ENCODE measurements around the gene RORC.

DNA sequence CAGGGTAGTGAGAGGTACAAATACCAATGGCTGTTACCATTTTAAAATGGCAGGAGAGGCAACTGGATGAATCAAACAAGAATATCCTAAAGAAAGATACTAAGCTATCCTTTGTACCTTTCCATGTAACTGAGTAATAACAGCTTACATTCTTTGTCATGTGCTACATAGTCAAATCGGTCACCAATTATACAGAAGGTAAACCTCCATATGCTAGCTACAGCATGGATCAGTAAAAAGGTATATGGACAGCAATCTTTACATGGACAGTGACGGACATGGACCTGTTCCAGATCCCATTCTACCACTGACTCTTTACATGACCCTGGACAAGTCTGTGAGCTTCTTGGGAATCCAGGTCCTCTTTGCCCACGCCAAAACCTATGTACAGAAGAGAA lies 54.9 kb downstream of the RORC start:
- TF ChIP-seq, protein P1, sequence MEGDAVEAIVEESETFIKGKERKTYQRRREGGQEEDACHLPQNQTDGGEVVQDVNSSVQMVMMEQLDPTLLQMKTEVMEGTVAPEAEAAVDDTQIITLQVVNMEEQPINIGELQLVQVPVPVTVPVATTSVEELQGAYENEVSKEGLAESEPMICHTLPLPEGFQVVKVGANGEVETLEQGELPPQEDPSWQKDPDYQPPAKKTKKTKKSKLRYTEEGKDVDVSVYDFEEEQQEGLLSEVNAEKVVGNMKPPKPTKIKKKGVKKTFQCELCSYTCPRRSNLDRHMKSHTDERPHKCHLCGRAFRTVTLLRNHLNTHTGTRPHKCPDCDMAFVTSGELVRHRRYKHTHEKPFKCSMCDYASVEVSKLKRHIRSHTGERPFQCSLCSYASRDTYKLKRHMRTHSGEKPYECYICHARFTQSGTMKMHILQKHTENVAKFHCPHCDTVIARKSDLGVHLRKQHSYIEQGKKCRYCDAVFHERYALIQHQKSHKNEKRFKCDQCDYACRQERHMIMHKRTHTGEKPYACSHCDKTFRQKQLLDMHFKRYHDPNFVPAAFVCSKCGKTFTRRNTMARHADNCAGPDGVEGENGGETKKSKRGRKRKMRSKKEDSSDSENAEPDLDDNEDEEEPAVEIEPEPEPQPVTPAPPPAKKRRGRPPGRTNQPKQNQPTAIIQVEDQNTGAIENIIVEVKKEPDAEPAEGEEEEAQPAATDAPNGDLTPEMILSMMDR (IDR thresholded peaks at IDR 0.05; ENCODE audit: low read length), result no peak
- TF ChIP-seq EZH2phosphoT487 (IDR thresholded peaks at IDR 0.05; ENCODE audit: low read length), result no peak

All from MM.1S (cell line).